Peyer's patch (tissue), 4 donors: ENCODE results near the gene PIEZO1.

Experiments
- CTCF ChIP-seq, 6 experiments: fragments of 450-650 bp in 4 of 6; fragments of 200-600 bp in 2 of 6; sonication (generic) in 1 of 6; IDR thresholded peaks; one replicate each; pipeline ENCODE4 v1.5.1; 2017 to 2019; ENCODE audit warnings: antibody characterized with exemption in 6 of 6, mild to moderate bottlenecking in 3 of 6, moderate library complexity in 1 of 6
- POLR2A ChIP-seq, 2 donors: fragments of 450-650 bp; IDR thresholded peaks; one replicate each; pipeline ENCODE4 v1.5.1; 2017; ENCODE audit warnings: antibody characterized with exemption in 2 of 2, mild to moderate bottlenecking in 2 of 2, moderate library complexity in 2 of 2

- TF ChIP-seq CTCF (IDR thresholded peaks at IDR 0.05) (no peak), POLR2A (IDR thresholded peaks at IDR 0.05) (no peak)
These were observed 15.2 kb upstream of the PIEZO1 start for GRCh38 chr16:88800277-88800592.
